Endothelial cell of umbilical vein (primary cell): ENCODE measurements around the gene ZNF423. TPM values are rescaled to one million over a fixed set of nuclear protein-coding genes. Genes with fewer than 3 reads are reported as not detected.

Experiments
- BruUV-seq: library from RNA; stranded (reverse); fragments of 400-500 nt; replicated peaks from 2 replicates; lab custom pipeline; 2021; lab: Mats Ljungman, UMichigan
- CTCF ChIA-PET: fragments of 300-600, 350-600 bp; sonication (Branson Sonifier 250); formaldehyde crosslinking; loops from one replicate; lab custom pipeline; 2021; ENCODE audit warnings: antibody characterized with exemption, inconsistent platforms; lab: Charles Lee
- POLR2A ChIA-PET: fragments of 300-600, 350-600 bp; sonication (Branson Sonifier 250); formaldehyde crosslinking; loops from one replicate; lab custom pipeline; 2021; ENCODE audit warnings: antibody characterized with exemption, inconsistent platforms; lab: Charles Lee
- DNase-seq: peaks from one replicate; pipeline ENCODE4 v3.0.0-alpha.2; 2011; ENCODE audit warnings: low read depth, low spot score
- FAIRE-seq: peaks from 2 replicates; lab custom pipeline; 2011; peaks lifted over from hg19 to GRCh38; lab: Jason Lieb, UNC
- H2AFZ ChIP-seq: 2 replicates; pipeline ENCODE4 v1.6.0; 2012; ENCODE audit warnings: low read depth, low read length, control low read depth, inconsistent platforms
- H3K27ac ChIP-seq: 2 replicates; pipeline ENCODE4 v1.5.1; 2011; ENCODE audit warnings: low read depth, mild to moderate bottlenecking, control low read depth, low read length, moderate library complexity; ENCODE audit not compliant: insufficient read depth
- H3K27me3 ChIP-seq, 2 experiments: 2 replicates each; pipeline versions ENCODE4 v1.6.0 to v1.6.1; 2011; ENCODE audit warnings: low read length in 2 of 2, mixed read lengths in 1 of 2; ENCODE audit not compliant: control insufficient read depth in 2 of 2, insufficient read depth in 2 of 2
- H3K36me3 ChIP-seq, 2 experiments: 2 replicates in 1 of 2; 3 replicates in 1 of 2; pipeline ENCODE4 v1.5.1; 2011; ENCODE audit warnings: low read length in 2 of 2, mild to moderate bottlenecking in 1 of 2, moderate library complexity in 1 of 2; ENCODE audit not compliant: control insufficient read depth in 2 of 2, insufficient read depth in 2 of 2; ENCODE audit errors: extremely low read depth in 1 of 2
- H3K4me1 ChIP-seq: 3 replicates; pipeline ENCODE4 v1.5.1; 2011; ENCODE audit warnings: mild to moderate bottlenecking, low read length; ENCODE audit not compliant: control insufficient read depth, insufficient read depth; ENCODE audit errors: extremely low read depth
- H3K4me2 ChIP-seq: 2 replicates; pipeline ENCODE4 v1.6.1; 2011; ENCODE audit warnings: low read length, control low read depth, mixed read lengths; ENCODE audit not compliant: insufficient read depth
- H3K4me3 ChIP-seq, 3 experiments: fragments of 200-600 bp in 1 of 3; sonication (generic), shearing (Covaris generic) in 1 of 3; replicated peaks in 1 of 3; 2 replicates each; pipeline ENCODE4 v1.5.1; 2011 to 2016; ENCODE audit warnings: control low read depth in 3 of 3, low read length in 3 of 3, mild to moderate bottlenecking in 2 of 3, inconsistent platforms in 1 of 3, low read depth in 1 of 3, moderate library complexity in 1 of 3; ENCODE audit not compliant: insufficient read depth in 1 of 3
- H3K79me2 ChIP-seq: 2 replicates; pipeline ENCODE4 v1.6.0; 2012; ENCODE audit warnings: low read length, inconsistent platforms; ENCODE audit not compliant: control insufficient read depth, insufficient read depth
- H3K9ac ChIP-seq: replicated peaks from 2 replicates; pipeline ENCODE3; 2011; ENCODE audit warnings: low read length, control low read depth; ENCODE audit not compliant: insufficient read depth; ENCODE audit errors: extremely low read depth
- H3K9me1 ChIP-seq: replicated peaks from 3 replicates; pipeline ENCODE4 v1.6.0; 2011; ENCODE audit warnings: mild to moderate bottlenecking, low read length; ENCODE audit not compliant: control insufficient read depth, insufficient read depth; ENCODE audit errors: extremely low read depth
- H3K9me3 ChIP-seq: replicated peaks from 2 replicates; pipeline ENCODE4 v1.5.1; 2012; ENCODE audit warnings: low read length, inconsistent platforms; ENCODE audit not compliant: control insufficient read depth, insufficient read depth
- H4K20me1 ChIP-seq: replicated peaks from 2 replicates; pipeline ENCODE3; 2011; ENCODE audit warnings: mild to moderate bottlenecking, low read length; ENCODE audit not compliant: control insufficient read depth, insufficient read depth; ENCODE audit errors: extremely low read depth
- FOS ChIP-seq: IDR thresholded peaks from 2 replicates; pipeline ENCODE4 v1.6.1; 2011; ENCODE audit warnings: mild to moderate bottlenecking, low read length, moderate library complexity, borderline replicate concordance; ENCODE audit not compliant: insufficient read depth
- GATA2 ChIP-seq: IDR thresholded peaks from 2 replicates; pipeline ENCODE4 v1.7.0; 2011; ENCODE audit warnings: low read depth, mild to moderate bottlenecking, moderate library complexity, mixed read lengths, low read length; ENCODE audit not compliant: insufficient read length, insufficient read depth
- MYC ChIP-seq: IDR thresholded peaks from one replicate; pipeline ENCODE4 v1.6.1; 2011; ENCODE audit warnings: mild to moderate bottlenecking, low read depth, low read length
- POLR2A ChIP-seq: IDR thresholded peaks from 2 replicates; pipeline ENCODE4 v1.6.1; 2012; ENCODE audit warnings: low read depth, mild to moderate bottlenecking, control low read depth, low read length
- POLR2AphosphoS5 ChIP-seq: IDR thresholded peaks from 2 replicates; pipeline ENCODE4 v1.6.1; 2012; ENCODE audit warnings: low read depth, mild to moderate bottlenecking, control low read depth, low read length, moderate library complexity; ENCODE audit not compliant: insufficient read depth
- dilution Hi-C: fragments of 300-500 bp; cut with MboI; formaldehyde crosslinking; loops from one replicate; pipeline ENCODE4 v1.15.0; 2019; ENCODE audit warnings: low sequenced_read_pairs; ENCODE audit not compliant: extremely low pct_ligation_motif_present
- intact Hi-C: fragments of 100-400 bp; cut with micrococcal nuclease; formaldehyde crosslinking; loops from one replicate; pipeline ENCODE4 v1.10.0; 2022
- polyA plus RNA-seq, 4 experiments: library from polyadenylated mRNA; depleted of rRNA in 3 of 4; stranded (reverse) in 3 of 4; unstranded in 1 of 4; fragments of >200 nt; gene quantifications; 2 replicates each; pipeline versions ENCODE4 v1.2.1 to v1.2.3, GENCODE V29; 2011 to 2012; ENCODE audit warnings: missing spikeins in 1 of 4
- total RNA-seq: library from RNA; stranded (reverse); gene quantifications from 2 replicates; pipeline ENCODE4 v1.2.3, GENCODE V29; 2021
- TF ChIP-seq, protein P1 (sequence below): IDR thresholded peaks from 2 replicates; pipeline ENCODE4 v1.6.1; 2011; ENCODE audit not compliant: insufficient read depth, insufficient read length
- TF ChIP-seq, protein P2 (sequence below), 2 donors: IDR thresholded peaks; 1 replicate in 1 of 2; 2 replicates in 1 of 2; pipeline ENCODE4 v1.5.1; 2011; ENCODE audit warnings: low read length in 2 of 2, mild to moderate bottlenecking in 2 of 2, moderate library complexity in 2 of 2, control low read depth in 1 of 2, inconsistent platforms in 1 of 2, low read depth in 1 of 2; ENCODE audit not compliant: insufficient read depth in 1 of 2; ENCODE audit errors: extremely low read depth in 1 of 2

Gene ZNF423
- total and polyA plus RNA-seq, 2 donors (not counting 3 experiments of a cell fraction or from before 2014, with no cell fraction given) = 2.2 to 8.1 TPM

DNA sequence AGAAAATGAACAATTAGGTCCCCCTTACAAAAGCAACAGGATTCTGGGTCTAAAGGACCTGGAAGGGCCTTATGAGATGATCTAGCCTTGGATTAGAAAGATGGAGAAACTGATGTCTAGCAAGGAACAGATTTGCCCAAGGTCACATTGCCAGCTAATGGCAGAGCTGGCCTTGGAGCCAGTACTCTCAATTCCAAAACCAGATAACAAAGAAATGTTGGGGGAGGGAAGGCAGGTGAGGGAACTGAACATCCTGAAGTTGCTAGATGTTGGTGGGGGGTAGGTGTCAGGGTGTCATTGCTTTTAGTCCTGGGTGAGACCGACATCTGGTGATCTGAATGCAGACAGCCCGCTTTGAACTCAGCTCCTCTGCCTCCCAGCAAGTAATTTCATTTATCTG lies 11.3 kb upstream of the ZNF423 start:
- CTCF ChIA-PET = interaction anchor here (1.4 to 3.9 kb wide), 2 partner anchors 9 to 10 kb away, joined by 3 to 21 read pairs; no protein-coding TSS in a partner anchor
- POLR2A ChIA-PET = no interaction called here
- BruUV-seq = no TSS peak

More for the DNA sequence above, 11.3 kb upstream of the ZNF423 start:
- Histone ChIP-seq H3K9ac (no peak overlapping the region), H3K4me1 (no peaks in the 10 kb centered on the region), H3K9me3 (no peaks in the 10 kb centered on the region), H3K79me2 (no peaks in the 10 kb centered on the region), H4K20me1 (no peaks in the 10 kb centered on the region), H3K4me2 (no peak overlapping the region), H3K27ac (no peak overlapping the region), H2AFZ (no peak overlapping the region), H3K36me3 (no peaks in the 10 kb centered on the region), H3K9me1 (no peaks in the 10 kb centered on the region), H3K4me3 (no peak overlapping the region), H3K27me3 (peaks cover 10 to 13% of the 10 kb centered on the region in 2 experiments)
- intact Hi-C loops (no loop called here), dilution Hi-C loops (no loop called here)
- FAIRE-seq (no peak), DNase-seq (no peak)
- TF ChIP-seq, protein P1, sequence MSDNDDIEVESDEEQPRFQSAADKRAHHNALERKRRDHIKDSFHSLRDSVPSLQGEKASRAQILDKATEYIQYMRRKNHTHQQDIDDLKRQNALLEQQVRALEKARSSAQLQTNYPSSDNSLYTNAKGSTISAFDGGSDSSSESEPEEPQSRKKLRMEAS = no peak
- TF ChIP-seq POLR2A (no peak), POLR2AphosphoS5 (no peak), MYC (no peak), GATA2 (no peak), FOS (no peak)
- TF ChIP-seq, protein P2, sequence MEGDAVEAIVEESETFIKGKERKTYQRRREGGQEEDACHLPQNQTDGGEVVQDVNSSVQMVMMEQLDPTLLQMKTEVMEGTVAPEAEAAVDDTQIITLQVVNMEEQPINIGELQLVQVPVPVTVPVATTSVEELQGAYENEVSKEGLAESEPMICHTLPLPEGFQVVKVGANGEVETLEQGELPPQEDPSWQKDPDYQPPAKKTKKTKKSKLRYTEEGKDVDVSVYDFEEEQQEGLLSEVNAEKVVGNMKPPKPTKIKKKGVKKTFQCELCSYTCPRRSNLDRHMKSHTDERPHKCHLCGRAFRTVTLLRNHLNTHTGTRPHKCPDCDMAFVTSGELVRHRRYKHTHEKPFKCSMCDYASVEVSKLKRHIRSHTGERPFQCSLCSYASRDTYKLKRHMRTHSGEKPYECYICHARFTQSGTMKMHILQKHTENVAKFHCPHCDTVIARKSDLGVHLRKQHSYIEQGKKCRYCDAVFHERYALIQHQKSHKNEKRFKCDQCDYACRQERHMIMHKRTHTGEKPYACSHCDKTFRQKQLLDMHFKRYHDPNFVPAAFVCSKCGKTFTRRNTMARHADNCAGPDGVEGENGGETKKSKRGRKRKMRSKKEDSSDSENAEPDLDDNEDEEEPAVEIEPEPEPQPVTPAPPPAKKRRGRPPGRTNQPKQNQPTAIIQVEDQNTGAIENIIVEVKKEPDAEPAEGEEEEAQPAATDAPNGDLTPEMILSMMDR (IDR thresholded peaks at IDR 0.05; ENCODE audit: extremely low read depth in 1 of 2, insufficient read depth in 1 of 2, low read depth in 1 of 2, low read length in 2 of 2) = no peak
